Parathyroid adenoma (tissue), 2 donors: Measurements from ENCODE around the gene DPPA5.
A peak's percentile ranks its signal among the peaks of the same experiment; 100 is the strongest.
"Not testable (repeated sequence)": the region's sequence is repeated elsewhere in the genome, so short reads cannot be mapped to it uniquely, and the experiment has no call there.

Experiments used
- H2AFZ ChIP-seq: fragments of 300-600 bp; sonication (generic); one replicate; pipeline ENCODE4 v1.7.0; 2017; ENCODE audit warnings: antibody characterized with exemption, mild to moderate bottlenecking
- H3K27ac ChIP-seq: fragments of 300-600 bp; sonication (generic); one replicate; pipeline ENCODE4 v1.7.0; 2017
- H3K27me3 ChIP-seq: fragments of 300-600 bp; sonication (generic); one replicate; pipeline ENCODE4 v1.7.0; 2017; ENCODE audit warnings: low read length; ENCODE audit not compliant: control insufficient read depth, insufficient read depth
- H3K36me3 ChIP-seq: fragments of 300-600 bp; sonication (generic); one replicate; pipeline ENCODE4 v1.7.0; 2017; ENCODE audit warnings: low read length; ENCODE audit not compliant: control insufficient read depth, insufficient read depth
- H3K4me1 ChIP-seq: fragments of 300-600 bp; sonication (generic); one replicate; pipeline ENCODE4 v1.7.0; 2017; ENCODE audit warnings: control low read depth
- H3K4me2 ChIP-seq: fragments of 300-600 bp; sonication (generic); one replicate; pipeline ENCODE4 v1.7.0; 2017; ENCODE audit warnings: low read length
- H3K4me3 ChIP-seq: fragments of 300-600 bp; sonication (generic); one replicate; pipeline ENCODE4 v1.7.0; 2017; ENCODE audit warnings: low read depth, low read length
- H3K79me2 ChIP-seq: fragments of 300-600 bp; sonication (generic); one replicate; pipeline ENCODE4 v1.7.0; 2017; ENCODE audit warnings: control low read depth
- H3K9ac ChIP-seq: fragments of 300-600 bp; sonication (generic); one replicate; pipeline ENCODE4 v1.7.0; 2017; ENCODE audit warnings: mild to moderate bottlenecking
- H3K9me3 ChIP-seq: fragments of 300-600 bp; sonication (generic); one replicate; pipeline ENCODE4 v1.7.0; 2017; ENCODE audit warnings: low read length; ENCODE audit not compliant: control insufficient read depth
- CTCF ChIP-seq: fragments of 300-600 bp; sonication (generic); IDR thresholded peaks from one replicate; pipeline ENCODE4 v1.7.0; 2017; ENCODE audit warnings: antibody characterized with exemption, mild to moderate bottlenecking
- donor health status: primary hyperparathyroidism.

The DPPA5 gene

GRCh38 chr6:73393278-73393677 is 39.2 kb upstream of the DPPA5 start:
- Histone ChIP-seq H3K9ac (no peak overlapping the region), H3K79me2 (no peaks in the 10 kb centered on the region)

GRCh38 chr6:73392188-73392587 is 38.1 kb upstream of the DPPA5 start:
- H3K79me2 ChIP-seq, H3K36me3 ChIP-seq, H3K4me2 ChIP-seq, H3K4me1 ChIP-seq, H3K9me3 ChIP-seq, H3K27ac ChIP-seq, H3K27me3 ChIP-seq, H2AFZ ChIP-seq, H3K4me3 ChIP-seq, H3K9ac ChIP-seq: not testable (repeated sequence)

More at GRCh38 chr6:73393278-73393677, 39.2 kb upstream of the DPPA5 start:
- H3K4me1 ChIP-seq = no peaks in the 10 kb centered on the region
- no peaks in the 10 kb centered on the region for H3K9me3 ChIP-seq
- peak overlapping the region; percentile 14 for H2AFZ ChIP-seq
- H3K27ac ChIP-seq = no peak overlapping the region
- no peak for TF ChIP-seq CTCF
- H3K36me3 ChIP-seq = no peaks in the 10 kb centered on the region
- H3K4me2 ChIP-seq = no peak overlapping the region
- no peak overlapping the region for H3K4me3 ChIP-seq
- no peaks in the 10 kb centered on the region for H3K27me3 ChIP-seq

GRCh38 chr6:73391675-73392074 is 37.6 kb upstream of the DPPA5 start:
- no peak overlapping the region for H3K4me3 ChIP-seq
- H3K36me3 ChIP-seq = no peaks in the 10 kb centered on the region
- no peaks in the 10 kb centered on the region for H3K27me3 ChIP-seq
- H3K27ac ChIP-seq = no peak overlapping the region
- no peaks in the 10 kb centered on the region for H3K4me1 ChIP-seq
- TF ChIP-seq CTCF = no peak
- no peak overlapping the region for H3K9ac ChIP-seq
- no peak overlapping the region for H2AFZ ChIP-seq
- H3K4me2 ChIP-seq = no peak overlapping the region
- no peaks in the 10 kb centered on the region for H3K79me2 ChIP-seq
- H3K9me3 ChIP-seq = no peaks in the 10 kb centered on the region

GRCh38 chr6:73389854-73390253 is 35.8 kb upstream of the DPPA5 start:
- Histone ChIP-seq H3K9me3 (no peaks in the 10 kb centered on the region), H3K27me3 (no peaks in the 10 kb centered on the region), H3K36me3 (no peaks in the 10 kb centered on the region), H3K4me3 (no peak overlapping the region), H3K9ac (no peak overlapping the region), H3K4me2 (no peak overlapping the region), H3K79me2 (no peaks in the 10 kb centered on the region), H3K27ac (no peak overlapping the region), H2AFZ (no peak overlapping the region), H3K4me1 (no peaks in the 10 kb centered on the region)
- no peak for TF ChIP-seq CTCF

GRCh38 chr6:73388800-73389512 is 34.9 kb upstream of the DPPA5 start:
- Histone ChIP-seq H2AFZ (peak overlapping the region; percentile 88), H3K27me3 (no peaks in the 10 kb centered on the region), H3K4me2 (peak overlapping the region; percentile 79), H3K79me2 (no peaks in the 10 kb centered on the region), H3K27ac (peak overlapping the region; percentile 65), H3K9me3 (no peaks in the 10 kb centered on the region), H3K36me3 (no peaks in the 10 kb centered on the region), H3K4me3 (peak overlapping the region; percentile 58), H3K4me1 (no peaks in the 10 kb centered on the region), H3K9ac (no peak overlapping the region)
- peak; percentile 59 for TF ChIP-seq CTCF
